ENCODE measurements around the gene NOXA1. TPM values are rescaled to one million over a fixed set of nuclear protein-coding genes. Genes with fewer than 3 reads are reported as not detected.

Gene NOXA1
- total and polyA plus RNA-seq, 9 of the 15 experiments (the other 6 are each of a cell fraction or from before 2014, with no cell fraction given): 0.07 to 1.2 (median 0.20) TPM; not detected in 4

DNA sequence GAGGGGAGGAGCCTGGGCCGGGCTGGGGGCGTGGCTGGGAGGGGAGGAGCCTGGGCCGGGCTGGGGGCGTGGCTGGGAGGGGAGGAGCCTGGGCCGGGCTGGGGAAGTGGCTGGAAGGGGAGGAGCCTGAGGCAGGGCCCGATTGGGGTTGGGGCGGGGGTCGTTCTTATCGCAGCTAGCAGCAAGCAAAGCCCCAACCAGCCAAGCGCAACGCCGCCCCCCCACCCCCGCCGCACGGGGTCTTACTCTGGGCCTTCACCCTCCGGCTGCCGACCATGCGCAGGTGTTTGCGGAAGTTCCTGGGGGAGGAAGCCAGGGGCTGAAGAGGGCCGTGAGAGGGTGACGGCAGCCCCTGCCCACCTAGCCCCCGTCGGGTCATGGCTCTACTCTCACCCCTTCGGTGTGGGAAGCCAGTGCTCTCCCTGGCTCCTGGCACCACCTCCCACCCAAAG lies 31.0 kb downstream of the NOXA1 start (continued):
- TF ChIP-seq CBX8 (IDR thresholded peaks at IDR 0.05; ENCODE audit: borderline replicate concordance, extremely low read depth, low read depth, low read length, poor library complexity, severe bottlenecking): no peak
- TF ChIP-seq, protein P1, sequence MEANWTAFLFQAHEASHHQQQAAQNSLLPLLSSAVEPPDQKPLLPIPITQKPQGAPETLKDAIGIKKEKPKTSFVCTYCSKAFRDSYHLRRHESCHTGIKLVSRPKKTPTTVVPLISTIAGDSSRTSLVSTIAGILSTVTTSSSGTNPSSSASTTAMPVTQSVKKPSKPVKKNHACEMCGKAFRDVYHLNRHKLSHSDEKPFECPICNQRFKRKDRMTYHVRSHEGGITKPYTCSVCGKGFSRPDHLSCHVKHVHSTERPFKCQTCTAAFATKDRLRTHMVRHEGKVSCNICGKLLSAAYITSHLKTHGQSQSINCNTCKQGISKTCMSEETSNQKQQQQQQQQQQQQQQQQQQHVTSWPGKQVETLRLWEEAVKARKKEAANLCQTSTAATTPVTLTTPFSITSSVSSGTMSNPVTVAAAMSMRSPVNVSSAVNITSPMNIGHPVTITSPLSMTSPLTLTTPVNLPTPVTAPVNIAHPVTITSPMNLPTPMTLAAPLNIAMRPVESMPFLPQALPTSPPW (CRISPR knock-in tag; IDR thresholded peaks at IDR 0.05): peak; percentile 31; the same call in 1 of the 2 replicates
- TF ChIP-seq SAP30 (IDR thresholded peaks at IDR 0.05; ENCODE audit: borderline replicate concordance, insufficient read depth, low read depth, low read length, poor library complexity, severe bottlenecking): peak; percentile 21
- TF ChIP-seq CCNT2 (IDR thresholded peaks at IDR 0.05; ENCODE audit: borderline replicate concordance, extremely low read depth, insufficient read length, low read depth, low read length): peak; percentile 32
- peak; percentile 22; the same call in 1 of the 2 replicates for TF ChIP-seq PHF8 (IDR thresholded peaks at IDR 0.05; ENCODE audit: borderline replicate concordance, low read length)
- TF ChIP-seq JUNB (CRISPR knock-in tag; conservative IDR thresholded peaks at IDR 0.05): no peak
- TF ChIP-seq ZNF431 (CRISPR knock-in tag; IDR thresholded peaks at IDR 0.05): 0 out of 2 replicates have a peak, but pooled peaks have one; percentile 15
- TF ChIP-seq ETS1 (conservative IDR thresholded peaks at IDR 0.05; ENCODE audit: control insufficient read depth, low read depth, low read length): no peak
- no peak for TF ChIP-seq MXD1 (CRISPR knock-in tag; IDR thresholded peaks at IDR 0.05; ENCODE audit: borderline replicate concordance, poor library complexity, severe bottlenecking)
- no peak for TF ChIP-seq SOX6 (IDR thresholded peaks at IDR 0.05)
- peak; percentile 47; the same call in 1 of the 2 replicates for TF ChIP-seq SP1 (CRISPR knock-in tag; IDR thresholded peaks at IDR 0.05)
- no peak for TF ChIP-seq HCFC1 (IDR thresholded peaks at IDR 0.05; ENCODE audit: low read depth, low read length)
- no peak for TF ChIP-seq MCM3 (IDR thresholded peaks at IDR 0.05)
